Keratinocyte (primary cell): ENCODE data around the gene CPED1. TPM values are rescaled to one million over a fixed set of nuclear protein-coding genes. Genes with fewer than 3 reads are reported as not detected.
A peak's percentile ranks its signal among the peaks of the same experiment; 100 is the strongest.
"Not testable (repeated sequence)": the region's sequence is repeated elsewhere in the genome, so short reads cannot be mapped to it uniquely, and the experiment has no call there.

Experiments
- DNase-seq: peaks from one replicate; pipeline ENCODE4 v3.0.0-alpha.2; 2011; ENCODE audit warnings: low read depth, missing footprints, low spot score
- FAIRE-seq: peaks from 2 replicates; lab custom pipeline; 2011; peaks lifted over from hg19 to GRCh38; lab: Jason Lieb, UNC
- H2AFZ ChIP-seq: 2 replicates; pipeline ENCODE4 v1.6.0; 2012; ENCODE audit warnings: low read length, control low read depth, inconsistent platforms; ENCODE audit not compliant: control insufficient read depth
- H3K27ac ChIP-seq: 2 replicates; pipeline ENCODE4 v1.5.1; 2011; ENCODE audit warnings: low read length; ENCODE audit not compliant: control insufficient read depth, insufficient read depth
- H3K27me3 ChIP-seq: 3 replicates; pipeline ENCODE4 v1.6.0; 2011; ENCODE audit warnings: low read length; ENCODE audit not compliant: control insufficient read depth, insufficient read depth; ENCODE audit errors: extremely low read depth
- H3K36me3 ChIP-seq, 2 experiments: 2 replicates in 1 of 2; 3 replicates in 1 of 2; pipeline ENCODE4 v1.5.1; 2011; ENCODE audit warnings: low read length in 2 of 2, mild to moderate bottlenecking in 1 of 2; ENCODE audit not compliant: control insufficient read depth in 2 of 2, insufficient read depth in 2 of 2; ENCODE audit errors: extremely low read depth in 1 of 2
- H3K4me1 ChIP-seq: 3 replicates; pipeline ENCODE4 v1.5.1; 2011; ENCODE audit warnings: low read length; ENCODE audit not compliant: control insufficient read depth, insufficient read depth; ENCODE audit errors: extremely low read depth
- H3K4me2 ChIP-seq: 3 replicates; pipeline ENCODE4 v1.6.0; 2011; ENCODE audit warnings: low read depth, low read length; ENCODE audit not compliant: control insufficient read depth, insufficient read depth; ENCODE audit errors: extremely low read depth
- H3K4me3 ChIP-seq, 3 experiments: fragments of 200-600 bp in 1 of 3; sonication (generic) in 1 of 3; 2 replicates in 2 of 3; 3 replicates in 1 of 3; pipeline ENCODE4 v1.5.1; 2011 to 2016; ENCODE audit warnings: low read length in 3 of 3, mild to moderate bottlenecking in 3 of 3, control low read depth in 2 of 3, inconsistent platforms in 1 of 3, low read depth in 1 of 3, mixed read lengths in 1 of 3, mixed run types in 1 of 3, moderate library complexity in 1 of 3; ENCODE audit not compliant: control insufficient read depth in 2 of 3, insufficient read depth in 2 of 3; ENCODE audit errors: extremely low read depth in 1 of 3
- H3K79me2 ChIP-seq: 2 replicates; pipeline ENCODE4 v1.6.0; 2012; ENCODE audit warnings: low read length; ENCODE audit not compliant: control insufficient read depth, insufficient read depth
- H3K9ac ChIP-seq: 3 replicates; pipeline ENCODE4 v1.6.0; 2011; ENCODE audit warnings: low read length; ENCODE audit not compliant: control insufficient read depth, insufficient read depth; ENCODE audit errors: extremely low read depth
- H3K9me1 ChIP-seq: 3 replicates; pipeline ENCODE4 v1.6.0; 2011; ENCODE audit warnings: low read length; ENCODE audit not compliant: control insufficient read depth, insufficient read depth; ENCODE audit errors: extremely low read depth
- H3K9me3 ChIP-seq: 2 replicates; pipeline ENCODE4 v1.5.1; 2012; ENCODE audit warnings: low read depth, low read length; ENCODE audit not compliant: control insufficient read depth
- H4K20me1 ChIP-seq: 3 replicates; pipeline ENCODE4 v1.6.0; 2011; ENCODE audit warnings: low read length; ENCODE audit not compliant: control insufficient read depth, insufficient read depth; ENCODE audit errors: extremely low read depth
- EZH2 ChIP-seq: IDR thresholded peaks from one replicate; pipeline ENCODE4 v1.6.1; 2012; ENCODE audit warnings: inconsistent platforms, mild to moderate bottlenecking, low read length, moderate library complexity
- dilution Hi-C: fragments of 300-500 bp; cut with MboI; formaldehyde crosslinking; loops from one replicate; pipeline ENCODE4 v1.7.0; 2020; ENCODE audit warnings: low sequenced_read_pairs; ENCODE audit not compliant: extremely low pct_ligation_motif_present
- polyA plus RNA-seq, 5 experiments: library from polyadenylated mRNA; depleted of rRNA in 3 of 5; stranded (reverse) in 3 of 5; stranded (forward) in 1 of 5; unstranded in 1 of 5; fragments of >200 nt; gene quantifications; 1 replicate in 1 of 5; 2 replicates in 3 of 5; 3 replicates in 1 of 5; pipeline versions ENCODE4 v1.2.1 to v1.2.3, GENCODE V29; 2011 to 2012; ENCODE audit warnings: missing spikeins in 2 of 5, low read depth in 1 of 5, low replicate concordance in 1 of 5
- TF ChIP-seq, protein P1 (sequence below), 3 experiments: IDR thresholded peaks in 1 of 3; conservative IDR thresholded peaks in 1 of 3; optimal IDR thresholded peaks in 1 of 3; 2 replicates in 2 of 3; 3 replicates in 1 of 3; pipeline versions ENCODE3 to v1.5.1; 2011; ENCODE audit warnings: low read length in 3 of 3, mild to moderate bottlenecking in 3 of 3, moderate library complexity in 2 of 3, control low read depth in 1 of 3, inconsistent platforms in 1 of 3; ENCODE audit not compliant: insufficient read depth in 2 of 3; ENCODE audit errors: extremely low read depth in 1 of 3

CPED1 gene
- polyA plus RNA-seq, 1 donor (not counting 4 experiments of a cell fraction or from before 2014, with no cell fraction given), result 0.62 TPM

DNA sequence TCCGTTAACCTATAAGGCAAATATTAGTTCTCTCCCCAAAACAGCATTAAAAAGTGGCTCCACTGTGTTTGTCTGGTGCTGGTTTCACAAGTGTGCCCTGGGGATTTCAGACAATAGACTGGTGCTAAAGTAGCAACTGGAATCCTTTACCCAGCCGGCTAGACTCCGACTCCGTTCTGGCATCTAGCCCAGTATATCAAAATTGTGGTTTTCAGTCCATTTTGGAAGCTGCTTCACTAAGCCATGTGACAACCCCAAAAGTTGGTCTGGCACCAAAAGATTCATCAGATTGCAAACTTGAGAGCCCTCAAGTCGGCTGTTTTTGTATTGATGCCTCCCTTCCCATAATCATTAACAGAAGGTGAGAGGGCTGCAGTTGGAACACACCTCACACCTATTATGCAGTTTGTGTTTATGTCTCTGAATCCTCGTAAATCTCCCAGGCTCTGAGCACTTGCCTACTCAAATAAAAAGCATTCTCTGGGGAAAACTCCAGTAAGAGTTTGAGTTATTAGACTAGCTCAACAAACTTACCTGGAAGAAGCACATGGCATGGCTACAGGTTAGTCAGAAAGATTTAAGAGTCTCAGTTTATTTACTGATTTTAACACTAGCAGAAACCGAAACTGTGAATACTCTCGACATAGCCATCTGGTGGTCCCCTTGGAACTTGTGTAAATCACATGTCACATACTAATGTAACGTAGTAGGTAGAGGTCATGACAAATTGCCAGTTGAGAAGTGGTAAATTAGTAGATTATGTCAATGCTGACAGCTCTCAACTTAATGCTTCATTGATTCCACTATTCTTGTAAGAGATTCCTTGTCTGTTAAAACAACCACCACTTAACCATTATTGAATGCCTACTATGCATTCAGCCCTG, 325.5 kb downstream of the CPED1 start:
- peak; percentile 9 for FAIRE-seq
- Histone ChIP-seq H3K79me2 (no peaks in the 10 kb centered on the region), H3K4me2 (peak overlapping the region; percentile 92), H2AFZ (peak overlapping the region; percentile 78), H3K9me1 (no peaks in the 10 kb centered on the region), H4K20me1 (no peaks in the 10 kb centered on the region), H3K9me3 (no peaks in the 10 kb centered on the region), H3K9ac (no peak overlapping the region), H3K36me3 (no peaks in the 10 kb centered on the region), H3K4me3 (peak overlapping the region in 2 of 3 experiments; percentile 18 to 61), H3K27ac (peak overlapping the region; percentile 15), H3K4me1 (peaks cover 21% of the 10 kb centered on the region), H3K27me3 (no peaks in the 10 kb centered on the region)
- TF ChIP-seq EZH2, result no peak
- TF ChIP-seq, protein P1, sequence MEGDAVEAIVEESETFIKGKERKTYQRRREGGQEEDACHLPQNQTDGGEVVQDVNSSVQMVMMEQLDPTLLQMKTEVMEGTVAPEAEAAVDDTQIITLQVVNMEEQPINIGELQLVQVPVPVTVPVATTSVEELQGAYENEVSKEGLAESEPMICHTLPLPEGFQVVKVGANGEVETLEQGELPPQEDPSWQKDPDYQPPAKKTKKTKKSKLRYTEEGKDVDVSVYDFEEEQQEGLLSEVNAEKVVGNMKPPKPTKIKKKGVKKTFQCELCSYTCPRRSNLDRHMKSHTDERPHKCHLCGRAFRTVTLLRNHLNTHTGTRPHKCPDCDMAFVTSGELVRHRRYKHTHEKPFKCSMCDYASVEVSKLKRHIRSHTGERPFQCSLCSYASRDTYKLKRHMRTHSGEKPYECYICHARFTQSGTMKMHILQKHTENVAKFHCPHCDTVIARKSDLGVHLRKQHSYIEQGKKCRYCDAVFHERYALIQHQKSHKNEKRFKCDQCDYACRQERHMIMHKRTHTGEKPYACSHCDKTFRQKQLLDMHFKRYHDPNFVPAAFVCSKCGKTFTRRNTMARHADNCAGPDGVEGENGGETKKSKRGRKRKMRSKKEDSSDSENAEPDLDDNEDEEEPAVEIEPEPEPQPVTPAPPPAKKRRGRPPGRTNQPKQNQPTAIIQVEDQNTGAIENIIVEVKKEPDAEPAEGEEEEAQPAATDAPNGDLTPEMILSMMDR (optimal IDR thresholded peaks at IDR 0.05 in 1 of 3, IDR thresholded peaks at IDR 0.05 in 1 of 3, conservative IDR thresholded peaks at IDR 0.05 in 1 of 3; ENCODE audit: extremely low read depth in 1 of 3, insufficient read depth in 2 of 3, low read length in 3 of 3), result no peak
- DNase-seq, result no peak
- dilution Hi-C loops, result no loop called here

DNA sequence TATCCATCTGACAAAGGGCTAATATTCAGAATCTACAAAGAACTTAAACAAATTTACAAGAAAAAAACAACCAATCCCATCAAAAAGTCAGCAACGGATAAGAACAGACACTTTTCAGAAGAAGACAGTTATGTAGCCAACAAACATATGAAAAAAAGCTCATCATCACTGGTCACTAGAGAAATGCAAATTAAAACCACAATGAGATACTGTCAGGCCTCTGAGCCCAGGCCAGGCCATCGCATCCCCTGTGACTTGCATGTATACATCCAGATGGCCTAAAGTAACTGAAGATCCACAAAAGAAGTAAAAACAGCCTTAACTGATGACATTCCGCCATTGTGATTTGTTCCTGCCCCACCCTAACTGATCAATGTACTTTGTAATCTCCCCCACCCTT, 326.7 kb downstream of the CPED1 start:
- H3K4me2 ChIP-seq, DNase-seq, H3K9ac ChIP-seq, H3K27me3 ChIP-seq, H3K36me3 ChIP-seq, H3K9me1 ChIP-seq, H3K4me3 ChIP-seq, dilution Hi-C loops, H3K9me3 ChIP-seq, H4K20me1 ChIP-seq, H3K27ac ChIP-seq, H3K79me2 ChIP-seq, H2AFZ ChIP-seq, FAIRE-seq: not testable (repeated sequence)
- H3K4me1 ChIP-seq, result peaks cover 21% of the 10 kb centered on the region
